ENCODE measurements around the gene OAT.
A peak's percentile ranks its signal among the peaks of the same experiment; 100 is the strongest.

Gene OAT

GRCh38 chr10:124415210-124415609 lies 3.5 kb downstream of the OAT start:
- Histone ChIP-seq H3K4me3 (no peak overlapping the region), H3K27ac (peak overlapping the region in 1 of 21 experiments; percentile 20)

DNA sequence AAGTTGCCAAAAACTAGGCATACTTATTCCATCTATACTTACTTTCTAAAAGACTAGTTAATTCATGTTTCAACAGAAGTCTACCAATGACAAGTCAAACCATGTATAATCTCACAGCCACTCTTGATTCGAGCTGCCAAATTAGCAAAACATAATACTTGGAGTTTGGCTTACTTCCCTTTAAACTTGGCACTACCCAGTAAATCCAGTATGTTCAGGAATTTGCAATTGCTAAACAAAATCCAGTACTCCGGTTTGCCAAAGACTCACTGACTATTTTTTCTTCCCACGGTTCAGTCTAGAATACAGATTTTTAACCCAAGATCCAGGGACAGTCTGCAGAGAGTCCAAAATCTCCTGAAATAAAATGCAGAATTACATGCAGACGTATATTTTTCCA lies 4.6 kb downstream of the OAT start:
- no peak overlapping the region for H3K27ac ChIP-seq
- H3K4me3 ChIP-seq: no peak overlapping the region

GRCh38 chr10:124409696-124410095 lies 9.0 kb downstream of the OAT start:
- no peak overlapping the region for H3K4me3 ChIP-seq
- no peak overlapping the region for H3K27ac ChIP-seq

DNA sequence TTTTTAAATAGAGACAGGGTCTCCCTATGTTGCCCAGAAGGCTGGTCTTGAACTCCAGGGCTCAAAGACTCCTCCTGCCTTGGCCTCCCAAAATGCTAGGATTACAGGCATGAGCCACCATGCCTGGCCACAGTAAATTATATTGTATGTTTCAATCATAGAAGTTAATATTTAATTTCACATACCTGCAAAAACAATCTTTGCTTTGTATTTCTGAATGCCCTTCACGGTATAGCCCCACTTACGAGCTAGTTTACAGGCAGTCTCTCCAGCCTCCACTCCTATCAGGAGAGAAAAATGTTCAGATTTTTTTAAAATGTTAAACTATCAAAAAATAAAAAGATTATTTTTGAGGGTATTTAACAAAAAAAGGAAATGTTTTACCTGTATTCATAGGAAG lies 10.4 kb downstream of the OAT start:
- Histone ChIP-seq H3K27ac (no peak overlapping the region), H3K4me3 (no peak overlapping the region)

DNA sequence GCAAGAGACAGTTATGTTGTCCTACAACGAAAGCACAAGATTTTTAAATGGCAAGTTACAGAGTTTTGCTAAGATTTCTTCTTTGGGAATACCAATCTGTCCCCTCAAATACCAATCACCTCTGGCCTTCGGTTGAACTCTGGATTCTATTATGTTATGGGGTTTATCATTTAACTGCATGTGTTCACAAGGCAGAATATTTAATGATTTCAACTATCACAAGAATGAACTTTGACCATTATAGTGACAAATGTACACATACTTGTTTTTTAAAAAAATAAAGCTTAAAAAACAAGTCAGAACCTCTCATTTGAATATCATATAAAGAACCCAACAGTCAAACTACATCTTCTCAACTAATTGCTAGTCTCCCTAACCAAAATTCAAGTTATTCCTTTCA lies 11.3 kb downstream of the OAT start:
- no peak overlapping the region for H3K4me3 ChIP-seq
- no peak overlapping the region for H3K27ac ChIP-seq

DNA sequence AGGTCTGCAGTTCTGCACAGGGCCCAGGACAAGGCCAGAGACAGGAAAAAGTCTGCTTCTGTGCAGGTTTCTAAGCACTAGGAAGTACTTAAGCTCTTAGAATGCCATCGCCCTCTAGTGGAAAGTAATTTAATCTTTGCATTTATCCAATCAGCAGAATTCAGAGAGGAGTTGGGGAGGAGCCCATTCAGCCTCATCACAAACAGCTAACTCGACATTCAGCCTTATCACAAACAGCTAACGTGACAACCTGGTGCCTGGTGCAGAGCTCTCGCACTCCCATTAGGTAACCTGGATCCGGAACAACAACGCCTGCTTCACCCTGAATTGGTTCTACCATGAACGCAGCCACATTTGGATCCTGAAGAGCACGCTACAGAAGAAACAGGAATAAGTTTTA lies 15.2 kb downstream of the OAT start:
- H3K27ac ChIP-seq: peak overlapping the region in 2 of 21 experiments; percentile 11 to 51
- H3K4me3 ChIP-seq: no peak overlapping the region

DNA sequence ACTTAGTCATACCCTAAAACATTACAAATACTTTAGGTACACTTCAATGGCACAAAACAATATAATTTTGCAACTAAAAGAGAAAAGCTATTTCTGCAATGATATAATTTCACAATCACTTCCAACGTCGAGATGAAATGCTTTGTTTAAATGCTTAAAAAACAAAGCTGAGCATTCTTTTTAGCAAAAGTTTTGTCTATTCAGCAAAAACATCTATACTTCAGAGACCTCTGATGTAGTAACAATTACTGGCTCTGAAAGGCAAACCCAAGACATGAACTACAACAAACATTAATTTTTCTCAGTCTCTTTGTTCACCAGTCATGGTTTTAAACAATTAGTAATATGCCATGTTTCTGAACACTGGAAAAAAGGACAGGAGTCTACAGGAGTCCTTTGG lies 16.4 kb downstream of the OAT start:
- Histone ChIP-seq H3K4me3 (no peak overlapping the region), H3K27ac (no peak overlapping the region)

DNA sequence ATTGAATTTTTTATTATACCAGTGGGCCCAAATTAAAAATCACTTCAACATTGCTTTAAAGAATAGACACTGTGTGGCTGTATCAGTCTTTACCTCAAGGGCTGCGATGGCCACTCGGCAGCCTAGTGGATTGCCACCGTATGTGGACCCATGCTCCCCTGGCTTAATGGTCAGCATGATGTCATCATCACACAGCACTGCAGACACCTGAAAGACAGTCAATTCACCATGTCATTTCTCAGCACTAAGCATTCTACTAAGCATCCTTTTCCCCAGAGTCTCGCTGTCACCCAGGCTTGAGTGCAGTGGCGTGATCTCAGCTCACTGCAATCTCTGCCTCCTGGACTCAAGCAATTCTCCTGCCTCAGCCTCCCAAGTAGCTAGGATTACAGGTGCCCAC lies 17.1 kb downstream of the OAT start:
- no peak overlapping the region for H3K4me3 ChIP-seq
- no peak overlapping the region for H3K27ac ChIP-seq

DNA sequence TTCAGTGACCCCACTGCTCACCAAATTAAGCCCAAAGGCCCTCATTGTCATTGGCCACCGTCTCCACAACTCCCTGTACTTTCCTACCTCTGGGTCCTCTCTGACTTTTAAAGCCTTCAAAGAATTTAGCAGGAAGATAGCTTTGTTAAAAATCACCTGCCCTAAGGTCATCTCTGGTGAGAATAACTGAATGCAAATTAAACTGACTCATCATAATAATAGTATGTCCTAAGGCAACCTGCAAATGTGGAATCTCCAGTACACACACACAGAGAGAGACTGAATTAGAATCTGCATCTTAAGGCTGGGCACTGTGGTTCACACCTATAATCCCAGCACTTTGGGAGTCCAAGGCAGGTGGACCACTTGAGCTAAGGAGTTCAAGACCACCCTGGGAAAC lies 24.1 kb downstream of the OAT start:
- H3K27ac ChIP-seq: no peak overlapping the region
- no peak overlapping the region for H3K4me3 ChIP-seq

- no peak overlapping the region for H3K4me3 ChIP-seq
Observed at GRCh38 chr10:124392626-124393342, 25.9 kb downstream of the OAT start.

GRCh38 chr10:124390471-124391187 lies 28.1 kb downstream of the OAT start:
- Histone ChIP-seq H3K27ac (no peak overlapping the region), H3K4me3 (no peak overlapping the region)

More at GRCh38 chr10:124392626-124393342, 25.9 kb downstream of the OAT start:
- no peak overlapping the region for H3K27ac ChIP-seq

GRCh38 chr10:124389613-124390361 lies 28.9 kb downstream of the OAT start:
- Histone ChIP-seq H3K4me3 (peak overlapping the region in 4 of 7 experiments; percentile 30 to 46 (median 40)), H3K27ac (peak overlapping the region in 3 of 21 experiments; percentile 73 to 80 (median 77))

GRCh38 chr10:124388823-124389612 lies 29.7 kb downstream of the OAT start:
- H3K27ac ChIP-seq: peak overlapping the region in 15 of 21 experiments; percentile 14 to 80 (median 55)

GRCh38 chr10:124388476-124388822 lies 30.3 kb downstream of the OAT start:
- peak overlapping the region in 6 of 7 experiments; percentile 30 to 46 (median 38) for H3K4me3 ChIP-seq
- H3K27ac ChIP-seq: peak overlapping the region in 9 of 21 experiments; percentile 14 to 80 (median 54)

More at GRCh38 chr10:124388823-124389612, 29.7 kb downstream of the OAT start:
- peak overlapping the region; percentile 21 to 46 (median 36) for H3K4me3 ChIP-seq

GRCh38 chr10:124387078-124387874 lies 31.4 kb downstream of the OAT start:
- H3K27ac ChIP-seq: no peak overlapping the region
- H3K4me3 ChIP-seq: no peak overlapping the region

GRCh38 chr10:124386186-124387077 lies 32.3 kb downstream of the OAT start:
- Histone ChIP-seq H3K4me3 (no peak overlapping the region), H3K27ac (no peak overlapping the region)

- no peak overlapping the region for H3K27ac ChIP-seq
- H3K4me3 ChIP-seq: no peak overlapping the region
Observed at GRCh38 chr10:124385627-124386185, 33.0 kb downstream of the OAT start.
